Nephron (organoid): Measurements from ENCODE around the gene AMBRA1.
A peak's percentile ranks its signal among the peaks of the same experiment; 100 is the strongest.

Experiments used
- H3K27ac Mint-ChIP-seq, 3 experiments: 2 replicates each; pipeline ENCODE4 v1.8.0; 2020; ENCODE audit warnings: mixed read lengths in 3 of 3, mild to moderate bottlenecking in 2 of 3, moderate library complexity in 1 of 3
- H3K27me3 Mint-ChIP-seq: 2 replicates; pipeline ENCODE4 v1.8.0; 2021; ENCODE audit warnings: low read depth, mild to moderate bottlenecking, moderate library complexity, mixed read lengths
- H3K36me3 Mint-ChIP-seq: 2 replicates; pipeline ENCODE4 v1.8.0; 2020; ENCODE audit warnings: low read depth, mixed read lengths
- H3K4me1 Mint-ChIP-seq: 2 replicates; pipeline ENCODE4 v1.8.0; 2020; ENCODE audit warnings: mixed read lengths
- H3K4me3 Mint-ChIP-seq, 3 experiments: 2 replicates each; pipeline ENCODE4 v1.8.0; 2020; ENCODE audit warnings: mild to moderate bottlenecking in 3 of 3, mixed read lengths in 3 of 3, moderate library complexity in 2 of 3
- H3K9me3 Mint-ChIP-seq: 2 replicates; pipeline ENCODE4 v1.8.0; 2020; ENCODE audit warnings: mixed read lengths
- CTCF ChIP-seq, 3 experiments: fragments of 200-600 bp; sonication (generic); IDR thresholded peaks; one replicate each; pipeline ENCODE4 v1.5.0; 2021; ENCODE audit warnings: antibody characterized with exemption in 3 of 3; ENCODE audit not compliant: unreplicated experiment in 3 of 3

The AMBRA1 gene

DNA sequence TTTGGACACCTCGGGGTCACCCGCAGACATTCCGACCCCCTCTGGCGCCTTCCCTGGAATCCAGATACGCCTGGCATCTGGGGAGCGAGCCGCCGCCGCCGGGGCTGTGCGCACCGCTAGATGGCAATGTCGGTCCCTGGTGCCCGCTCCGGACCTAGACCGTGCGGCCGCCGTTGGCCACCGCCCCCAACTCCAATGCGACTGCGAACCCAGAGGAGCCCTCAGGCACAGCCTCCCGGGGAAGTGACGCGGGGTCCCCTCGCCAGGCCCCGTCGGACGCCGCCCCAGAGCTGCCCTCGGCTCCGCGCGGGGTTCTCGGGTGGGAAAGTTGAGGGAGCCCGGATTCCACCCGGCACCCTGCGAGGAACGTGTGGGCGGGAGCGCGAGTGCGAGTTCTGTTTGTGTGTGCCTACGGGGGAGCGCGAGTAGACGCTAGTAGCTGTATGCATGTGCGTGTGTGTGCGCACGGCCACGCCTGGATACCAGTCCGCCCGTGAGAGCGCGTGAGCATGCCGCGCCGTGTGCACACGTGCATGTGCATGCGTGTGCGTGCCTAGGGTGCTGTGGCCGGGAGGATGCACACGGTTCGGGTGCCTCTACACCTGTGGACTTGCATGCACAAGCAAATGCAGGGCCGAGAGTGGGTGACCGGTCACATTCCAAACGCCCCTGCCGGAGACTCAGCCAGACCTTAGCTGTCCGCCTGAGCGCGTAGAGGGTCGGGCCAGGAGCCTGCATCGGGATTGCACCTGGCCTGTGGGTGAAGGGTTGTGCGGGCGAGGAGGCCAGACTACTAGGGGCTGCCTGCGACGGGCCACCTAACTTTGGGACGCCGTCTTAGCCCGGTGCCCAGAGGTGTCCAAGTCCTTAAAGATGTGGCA, 204.1 kb downstream of the AMBRA1 start:
- peak overlapping the region; percentile 67 to 73 (median 68) for H3K4me3 Mint-ChIP-seq
- H3K9me3 Mint-ChIP-seq: no peaks in the 10 kb centered on the region
- H3K4me1 Mint-ChIP-seq: peaks cover 20% of the 10 kb centered on the region
- H3K27ac Mint-ChIP-seq: no peak overlapping the region
- H3K36me3 Mint-ChIP-seq: peaks cover 4% of the 10 kb centered on the region
- peaks cover 74% of the 10 kb centered on the region for H3K27me3 Mint-ChIP-seq
- peak; percentile 72 to 81 (median 77) for TF ChIP-seq CTCF (IDR thresholded peaks at IDR 0.05; ENCODE audit: unreplicated experiment in 3 of 3)

- H3K27me3 Mint-ChIP-seq: peaks cover 71% of the 10 kb centered on the region
- H3K36me3 Mint-ChIP-seq: peaks cover 7% of the 10 kb centered on the region
- H3K4me3 Mint-ChIP-seq: peak overlapping the region; percentile 63 to 73 (median 67)
- H3K27ac Mint-ChIP-seq: no peak overlapping the region
- H3K9me3 Mint-ChIP-seq: no peaks in the 10 kb centered on the region
- peaks cover 20% of the 10 kb centered on the region for H3K4me1 Mint-ChIP-seq
- TF ChIP-seq CTCF (IDR thresholded peaks at IDR 0.05; ENCODE audit: unreplicated experiment in 3 of 3): no peak
Observed at GRCh38 chr11:46388619-46389449, 205.0 kb downstream of the AMBRA1 start.

DNA sequence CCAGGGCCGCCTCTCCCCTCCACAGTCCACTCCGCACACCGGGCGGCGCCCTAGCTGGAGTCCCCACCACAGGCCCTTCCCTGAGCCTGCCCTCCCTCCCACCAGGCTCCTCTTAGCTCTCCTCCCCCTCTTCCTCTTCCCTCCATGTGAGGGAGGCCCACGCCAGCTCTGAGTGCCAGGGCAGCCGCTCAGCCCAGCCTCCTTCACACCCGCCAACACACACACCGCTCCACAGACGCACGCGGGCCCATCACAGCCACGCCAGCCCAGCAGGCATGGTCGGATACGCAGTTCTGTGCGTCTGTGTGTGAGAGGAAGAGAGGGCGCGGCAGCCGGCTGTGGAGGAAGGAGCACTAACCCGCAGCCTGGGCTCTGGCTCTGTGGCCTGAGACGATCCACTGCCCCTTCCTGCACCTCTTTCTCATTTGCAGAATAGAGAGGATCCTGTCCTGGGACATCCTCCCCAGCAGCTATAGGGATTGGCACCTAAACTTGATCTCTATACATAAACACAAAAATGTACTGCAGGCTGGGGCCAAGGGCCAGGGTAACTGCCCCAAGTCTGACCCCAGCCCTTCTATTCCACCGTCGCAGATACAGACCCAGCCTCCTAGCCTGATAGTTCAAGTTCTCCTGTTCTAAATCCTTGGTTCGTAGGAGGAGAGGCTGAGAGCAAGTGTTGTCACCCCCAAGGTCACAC, 205.8 kb downstream of the AMBRA1 start:
- Mint-ChIP-seq H3K4me3 (peak overlapping the region; percentile 48 to 64 (median 63)), H3K27ac (no peak overlapping the region), H3K27me3 (peaks cover 64% of the 10 kb centered on the region), H3K9me3 (no peaks in the 10 kb centered on the region), H3K4me1 (peaks cover 18% of the 10 kb centered on the region), H3K36me3 (peaks cover 13% of the 10 kb centered on the region)
- TF ChIP-seq CTCF (IDR thresholded peaks at IDR 0.05; ENCODE audit: unreplicated experiment in 3 of 3): no peak

- Mint-ChIP-seq H3K36me3 (peaks cover 13% of the 10 kb centered on the region), H3K27me3 (peaks cover 58% of the 10 kb centered on the region), H3K9me3 (no peaks in the 10 kb centered on the region), H3K4me1 (peaks cover 11% of the 10 kb centered on the region), H3K27ac (no peak overlapping the region), H3K4me3 (no peak overlapping the region)
- no peak for TF ChIP-seq CTCF (IDR thresholded peaks at IDR 0.05; ENCODE audit: unreplicated experiment in 3 of 3)
Observed at GRCh38 chr11:46387456-46387855, 206.4 kb downstream of the AMBRA1 start.

DNA sequence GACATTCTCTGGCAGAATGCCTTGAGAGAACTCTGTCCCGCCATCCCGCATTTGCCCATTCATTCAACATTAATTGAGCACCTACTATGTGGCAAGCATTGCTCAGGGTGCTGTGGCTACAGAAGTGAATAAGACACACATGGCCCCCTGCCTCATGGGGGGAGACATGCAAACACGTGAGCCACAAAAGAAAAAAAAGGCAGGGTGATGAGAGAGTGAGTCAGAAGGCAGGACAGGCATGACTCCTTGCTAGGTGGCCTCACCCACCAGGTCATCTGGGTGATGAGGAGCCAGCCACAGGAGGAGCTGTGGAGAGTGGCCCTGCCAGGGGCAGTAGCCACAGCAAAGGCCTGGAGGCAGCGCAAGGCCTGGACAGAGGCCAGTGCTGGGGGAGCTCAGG, 207.1 kb downstream of the AMBRA1 start:
- no peaks in the 10 kb centered on the region for H3K9me3 Mint-ChIP-seq
- H3K4me3 Mint-ChIP-seq: peak overlapping the region in 1 of 3 experiments; percentile 30
- peaks cover 57% of the 10 kb centered on the region for H3K27me3 Mint-ChIP-seq
- peaks cover 13% of the 10 kb centered on the region for H3K36me3 Mint-ChIP-seq
- no peak overlapping the region for H3K27ac Mint-ChIP-seq
- TF ChIP-seq CTCF (IDR thresholded peaks at IDR 0.05; ENCODE audit: unreplicated experiment in 3 of 3): no peak
- H3K4me1 Mint-ChIP-seq: peaks cover 11% of the 10 kb centered on the region
